A172 (cell line): ENCODE measurements around the gene LBH. TPM values are rescaled to one million over a fixed set of nuclear protein-coding genes. Genes with fewer than 3 reads are reported as not detected.

Experiments
- DNase-seq: peaks from one replicate; pipeline ENCODE4 v3.0.0-alpha.2; 2015; ENCODE audit warnings: low spot score
- total RNA-seq: library from RNA; depleted of rRNA; stranded (reverse); fragments of >200 nt; shearing (Covaris generic); gene quantifications from 2 replicates; pipeline ENCODE4 v1.2.3, GENCODE V29; 2014; rRNA removed

LBH gene
- total RNA-seq, 1 experiment from 2014 or later: 87.4 TPM

GRCh38 chr2:30303095-30303494 lies 71.8 kb downstream of the LBH start:
- no peak for DNase-seq

GRCh38 chr2:30305235-30305634 lies 73.9 kb downstream of the LBH start:
- peak; percentile 21 for DNase-seq

GRCh38 chr2:30306522-30306921 lies 75.2 kb downstream of the LBH start:
- peak; percentile 21 for DNase-seq

GRCh38 chr2:30308280-30308679 lies 76.9 kb downstream of the LBH start:
- DNase-seq: no peak

Other genes with a start within 250 kb of the LBH start
- 91.4 and 112 TPM in 2 replicates for gene YPEL5, start 84.5 kb upstream of the LBH start, total RNA-seq
- 19.0 and 27.7 TPM in 2 replicates for gene LCLAT1, start 215.7 kb downstream of the LBH start, total RNA-seq